Lower leg skin (tissue), 4 donors: Measurements from ENCODE around the gene BUB1. TPM values are rescaled to one million over a fixed set of nuclear protein-coding genes. Genes with fewer than 3 reads are reported as not detected.
"Not testable (repeated sequence)": the region's sequence is repeated elsewhere in the genome, so short reads cannot be mapped to it uniquely, and the experiment has no call there.

Source experiments
- DNase-seq, 2 donors: peaks; one replicate each; pipeline ENCODE4 v3.0.0-alpha.2; 2019; ENCODE audit warnings: low spot score in 2 of 2
- H3K4me3 ChIP-seq: fragments of 200-600 bp; sonication (generic); 2 replicates; pipeline ENCODE4 v1.5.1; 2017; ENCODE audit warnings: mild to moderate bottlenecking, low read depth; ENCODE audit not compliant: poor library complexity, severe bottlenecking
- CTCF ChIP-seq, 3 donors: fragments of 450-650 bp; IDR thresholded peaks; one replicate each; pipeline ENCODE4 v1.5.1; 2016; ENCODE audit warnings: antibody characterized with exemption in 3 of 3, mild to moderate bottlenecking in 3 of 3, moderate library complexity in 2 of 3
- POLR2A ChIP-seq, 2 donors: fragments of 450-650 bp; IDR thresholded peaks; one replicate each; pipeline ENCODE4 v1.6.1; 2016 to 2017; ENCODE audit warnings: antibody characterized with exemption in 2 of 2, mild to moderate bottlenecking in 1 of 2, moderate library complexity in 1 of 2
- WGBS, 2 donors: methylation state at CpG; one replicate each; pipeline ENCODE4 v1.1.5; 2018; 5-methylcytosine and 5-hydroxymethylcytosine counted together
- intact Hi-C: fragments of 100-400 bp; cut with DNase I; formaldehyde crosslinking; loops from one replicate; pipeline ENCODE4 v1.15.0; 2023; ENCODE audit warnings: low total_unique reads
- total RNA-seq, 4 donors: library from RNA; depleted of rRNA; stranded (reverse); fragments of >200 nt; gene quantifications; one replicate each; pipeline ENCODE4 v1.1.0, GENCODE V29; 2016

The BUB1 gene
- total RNA-seq, 4 donors from 2014 or later = 1.9 to 3.9 (median 3.0) TPM

GRCh38 chr2:110691612-110692258, 13.9 kb upstream of the BUB1 start:
- intact Hi-C loops = no loop called here
- TF ChIP-seq CTCF (IDR thresholded peaks at IDR 0.05) (no peak), POLR2A (IDR thresholded peaks at IDR 0.05) (no peak)
- DNase-seq = no peak
- WGBS, 2 donors = 93 to 96% methylated on average over 11 of the region's 11 CpGs
- H3K4me3 ChIP-seq = no peak overlapping the region

- DNase-seq = no peak
- intact Hi-C loops = no loop called here
- 85 to 91% methylated on average over 4 of the region's 4 CpGs for WGBS, 2 donors
- no peak overlapping the region for H3K4me3 ChIP-seq
- TF ChIP-seq CTCF (IDR thresholded peaks at IDR 0.05) = no peak
These were observed 12.5 kb upstream of the BUB1 start for GRCh38 chr2:110690083-110690965.

- intact Hi-C loops = no loop called here
- no peak for DNase-seq
- 37 to 40% methylated on average over 5 of the region's 5 CpGs for WGBS, 2 donors
- TF ChIP-seq CTCF (IDR thresholded peaks at IDR 0.05) (no peak), POLR2A (IDR thresholded peaks at IDR 0.05) (no peak)
- no peak overlapping the region for H3K4me3 ChIP-seq
These were observed 10.8 kb upstream of the BUB1 start for GRCh38 chr2:110688594-110689091.

- WGBS, 2 donors = 47 to 51% methylated on average over 9 of the region's 9 CpGs
- H3K4me3 ChIP-seq, intact Hi-C loops, DNase-seq: not testable (repeated sequence)
These were observed 10.1 kb upstream of the BUB1 start for GRCh38 chr2:110687775-110688484.

- intact Hi-C loops = no loop called here
- no peak for DNase-seq
- WGBS, 2 donors = 98 to 100% methylated on average over 1 of the region's 1 CpG
- TF ChIP-seq POLR2A (IDR thresholded peaks at IDR 0.05) (no peak), CTCF (IDR thresholded peaks at IDR 0.05) (no peak)
- H3K4me3 ChIP-seq = no peak overlapping the region
These were observed 5.0 kb upstream of the BUB1 start for GRCh38 chr2:110682872-110683271.

GRCh38 chr2:110682267-110682666, 4.4 kb upstream of the BUB1 start:
- no peak for DNase-seq
- intact Hi-C loops = no loop called here
- H3K4me3 ChIP-seq = no peak overlapping the region
- WGBS, 2 donors = 90 to 93% methylated on average over 10 of the region's 10 CpGs
- TF ChIP-seq POLR2A (IDR thresholded peaks at IDR 0.05) = no peak
- no peak for TF ChIP-seq CTCF (IDR thresholded peaks at IDR 0.05)
